Measurements from ENCODE around the gene C19orf25.
"Not testable (repeated sequence)": the region's sequence is repeated elsewhere in the genome, so short reads cannot be mapped to it uniquely, and the experiment has no call there.

Gene C19orf25

DNA sequence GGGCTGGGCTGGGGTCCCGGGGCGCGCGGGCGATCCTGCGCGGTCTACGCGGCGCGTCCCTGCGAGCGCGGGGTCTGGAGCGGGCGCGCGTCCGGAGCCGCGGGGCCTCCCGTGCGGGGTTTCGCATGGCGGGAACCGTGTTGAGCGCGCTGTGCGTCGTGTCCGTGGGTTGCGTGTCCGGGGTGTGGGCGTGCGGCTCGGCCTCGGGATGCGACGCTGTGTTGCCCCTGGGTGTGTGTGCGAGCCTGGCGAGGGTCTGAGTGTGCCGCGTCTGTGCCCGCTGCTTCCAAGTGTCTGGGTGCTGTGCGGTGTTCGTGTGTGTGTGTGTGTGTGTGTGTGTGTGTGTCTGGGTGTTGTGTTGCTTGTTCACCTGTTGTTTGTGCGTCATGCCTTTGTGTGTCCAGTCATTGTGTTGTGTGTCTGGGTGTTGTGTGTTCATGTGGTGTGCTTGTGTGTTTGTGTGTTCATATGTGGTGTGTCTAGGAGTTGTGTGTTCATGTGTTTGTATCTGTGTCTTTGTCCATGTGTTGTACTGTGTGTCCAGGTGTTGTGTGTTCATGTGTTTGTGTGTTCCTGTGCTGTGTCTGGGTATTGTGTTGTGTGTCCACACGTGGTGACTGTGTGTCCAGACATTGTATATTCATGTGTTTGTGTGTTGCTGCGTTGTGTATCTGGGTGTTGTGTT is 45.4 kb upstream of the C19orf25 start:
- no peak for TF ChIP-seq CTCF (IDR thresholded peaks at IDR 0.05; ENCODE audit: insufficient read depth, low read depth, low read length, missing control alignments)
- H3K4me3 ChIP-seq (ENCODE audit: low read depth, low read length): no peak overlapping the region

DNA sequence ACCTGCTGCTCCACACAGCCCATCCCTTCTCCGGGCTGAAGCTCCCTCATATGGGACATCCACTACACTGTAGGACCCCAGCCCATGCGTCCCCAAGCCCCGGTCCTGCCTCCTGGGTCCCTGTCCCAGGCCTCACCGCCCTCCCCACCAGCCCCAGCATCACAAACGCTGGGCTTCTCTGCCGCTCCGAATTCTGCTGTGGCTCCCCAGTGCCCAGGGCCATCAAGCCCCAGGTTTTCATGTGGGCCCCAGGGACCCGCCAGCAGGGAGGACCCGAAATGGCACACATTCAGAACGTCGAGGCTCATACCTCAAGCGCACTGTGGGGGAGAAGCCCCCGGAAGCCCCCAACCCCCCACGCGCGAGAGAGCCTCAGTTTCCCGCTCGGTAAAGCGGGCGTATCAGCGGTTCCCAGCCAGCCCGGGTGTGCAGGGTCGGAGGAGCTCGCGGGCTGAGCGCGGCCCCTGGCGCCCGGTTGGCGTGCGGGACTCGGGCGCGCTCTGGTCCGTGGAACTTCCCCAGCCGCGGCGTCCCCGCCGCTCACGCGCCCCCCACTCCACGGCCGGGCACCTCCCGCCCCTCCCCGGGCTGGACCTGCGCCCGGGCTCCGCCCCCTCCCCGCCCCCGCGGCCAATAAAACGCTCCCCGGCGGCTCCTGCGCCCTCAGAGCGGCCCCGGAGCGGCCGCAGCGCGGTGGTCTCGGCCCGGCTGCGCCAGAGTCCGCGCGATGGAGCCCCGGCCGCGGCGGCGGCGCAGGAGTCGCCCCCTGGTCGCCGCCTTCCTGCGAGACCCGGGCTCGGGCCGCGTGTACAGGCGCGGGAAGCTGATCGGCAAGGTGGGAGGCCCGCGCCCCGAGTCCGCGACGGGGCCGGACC is 44.6 kb upstream of the C19orf25 start, which contains the start of gene PLK5:
Gene PLK5, plus strand, starts transcription at position 666 of the 875 bp plus-strand sequence. CDS start 2,920 bp downstream, outside the sequence.
- TF ChIP-seq CTCF (IDR thresholded peaks at IDR 0.05; ENCODE audit: insufficient read depth, low read depth, low read length, missing control alignments): no peak
- H3K4me3 ChIP-seq (ENCODE audit: low read depth, low read length): no peak within 1 kb of the TSS
- no peak for DNase-seq (ENCODE audit: low read depth)

More for the DNA sequence above, 45.4 kb upstream of the C19orf25 start:
- no peak for DNase-seq (ENCODE audit: low read depth)

DNA sequence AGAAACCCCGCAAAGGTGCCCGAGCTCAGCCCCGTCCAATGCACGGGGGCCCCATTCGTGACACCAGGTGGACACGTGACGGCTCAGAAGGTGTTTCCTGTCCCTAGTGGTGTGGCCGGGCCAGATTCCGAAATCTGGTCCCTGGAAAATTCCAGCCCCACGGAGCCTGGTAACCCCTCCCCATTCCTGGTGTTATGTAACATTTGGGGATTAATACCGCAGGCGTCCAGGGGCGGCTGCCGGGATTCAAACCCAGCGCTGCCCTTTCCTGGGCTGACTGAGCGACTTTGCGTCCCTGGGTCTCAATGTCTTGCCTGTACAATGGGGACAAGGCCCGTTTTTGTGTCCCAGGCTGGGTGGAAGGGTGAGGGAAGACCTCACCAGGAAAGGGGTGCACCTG is 43.8 kb upstream of the C19orf25 start:
- TF ChIP-seq CTCF (IDR thresholded peaks at IDR 0.05; ENCODE audit: insufficient read depth, low read depth, low read length, missing control alignments): no peak
- no peak for DNase-seq (ENCODE audit: low read depth)
- H3K4me3 ChIP-seq (ENCODE audit: low read depth, low read length): no peak overlapping the region

DNA sequence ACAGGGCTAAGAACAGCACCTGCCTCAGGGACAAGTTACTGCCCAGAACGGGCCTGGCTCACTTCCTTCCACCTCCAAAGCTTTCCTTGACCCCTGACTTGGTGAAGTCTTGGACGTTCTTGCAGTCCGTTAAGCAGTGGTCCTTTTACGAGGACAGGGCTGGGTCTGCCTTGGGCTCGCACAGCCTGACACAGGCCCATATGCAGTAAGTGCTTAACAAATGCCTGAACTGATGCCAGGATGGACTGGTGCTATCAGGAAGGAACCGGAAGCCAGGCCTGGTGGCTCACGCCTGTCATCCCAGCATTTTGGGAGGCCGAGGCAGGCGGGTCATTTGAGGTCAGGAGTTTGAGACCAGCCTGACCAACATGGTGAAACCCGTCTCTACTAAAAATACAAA is 43.0 kb upstream of the C19orf25 start:
- DNase-seq (ENCODE audit: low read depth): no peak
- TF ChIP-seq CTCF (IDR thresholded peaks at IDR 0.05; ENCODE audit: insufficient read depth, low read depth, low read length, missing control alignments): no peak
- H3K4me3 ChIP-seq (ENCODE audit: low read depth, low read length): no peak overlapping the region

GRCh38 chr19:1521636-1522035 is 42.6 kb upstream of the C19orf25 start:
- no peak for TF ChIP-seq CTCF (IDR thresholded peaks at IDR 0.05; ENCODE audit: insufficient read depth, low read depth, low read length, missing control alignments)
- DNase-seq (ENCODE audit: low read depth): no peak
- H3K4me3 ChIP-seq (ENCODE audit: low read depth, low read length): no peak overlapping the region

- H3K4me3 ChIP-seq (ENCODE audit: low read depth, low read length): no peak overlapping the region
- DNase-seq (ENCODE audit: low read depth): no peak
- TF ChIP-seq CTCF (IDR thresholded peaks at IDR 0.05; ENCODE audit: insufficient read depth, low read depth, low read length, missing control alignments): no peak
These were observed 41.3 kb upstream of the C19orf25 start for GRCh38 chr19:1520203-1520780.

GRCh38 chr19:1519802-1520201 is 40.8 kb upstream of the C19orf25 start:
- not testable (repeated sequence) for H3K4me3 ChIP-seq (ENCODE audit: low read depth, low read length); DNase-seq (ENCODE audit: low read depth)

Data from GM12865 (cell line).